OCI-LY7 (cell line): ENCODE data around the gene CAMK2B. TPM values are rescaled to one million over a fixed set of nuclear protein-coding genes. Genes with fewer than 3 reads are reported as not detected.

Experiments
- BruUV-seq: library from RNA; stranded (reverse); fragments of 400-500 nt; replicated peaks from 2 replicates; lab custom pipeline; 2021; lab: Mats Ljungman, UMichigan
- CTCF ChIA-PET: fragments of 300-600 bp; sonication (Branson Sonifier 250); formaldehyde crosslinking; loops from one replicate; lab custom pipeline; 2022; ENCODE audit warnings: antibody characterized with exemption; ENCODE audit not compliant: unreplicated experiment; lab: Charles Lee
- POLR2A ChIA-PET: fragments of 300-600 bp; sonication (Branson Sonifier 250); formaldehyde crosslinking; loops from one replicate; lab custom pipeline; 2022; ENCODE audit warnings: antibody characterized with exemption; lab: Charles Lee
- DNase-seq: peaks from one replicate; pipeline ENCODE4 v3.0.0-alpha.2; 2015; ENCODE audit warnings: low spot score
- H2AFZ ChIP-seq: fragments of 200-600 bp; sonication (generic), shearing (Covaris generic); 2 replicates; pipeline ENCODE4 v1.6.1; 2014; ENCODE audit warnings: mild to moderate bottlenecking, antibody characterized with exemption, low read length, moderate library complexity
- H3K27ac ChIP-seq: fragments of 200-600 bp; sonication (generic); 2 replicates; pipeline ENCODE4 v1.5.1; 2014; ENCODE audit warnings: mixed run types, low read depth, mild to moderate bottlenecking, moderate library complexity, low read length, inconsistent platforms; ENCODE audit not compliant: poor library complexity, severe bottlenecking
- H3K36me3 ChIP-seq: fragments of 200-600 bp; sonication (generic); 2 replicates; pipeline ENCODE4 v1.6.1; 2014; ENCODE audit warnings: mild to moderate bottlenecking, antibody characterized with exemption, low read length, moderate library complexity, mixed read lengths; ENCODE audit not compliant: insufficient read depth
- H3K4me1 ChIP-seq: fragments of 200-600 bp; sonication (generic); 2 replicates; pipeline ENCODE4 v1.5.1; 2014; ENCODE audit warnings: mild to moderate bottlenecking, low read length; ENCODE audit not compliant: insufficient read depth, poor library complexity, severe bottlenecking
- H3K4me2 ChIP-seq: fragments of 200-600 bp; sonication (generic); 2 replicates; pipeline ENCODE4 v1.6.1; 2014; ENCODE audit warnings: mild to moderate bottlenecking, low read length
- H3K4me3 ChIP-seq: fragments of 200-600 bp; sonication (generic); 2 replicates; pipeline ENCODE4 v1.5.1; 2014; ENCODE audit warnings: mild to moderate bottlenecking, low read depth, low read length; ENCODE audit not compliant: poor library complexity, severe bottlenecking
- H3K79me2 ChIP-seq: fragments of 200-600 bp; sonication (generic); 2 replicates; pipeline ENCODE4 v1.6.1; 2016; ENCODE audit warnings: low read depth, mild to moderate bottlenecking, low read length, moderate library complexity, mixed read lengths; ENCODE audit not compliant: insufficient read depth
- H3K9me2 ChIP-seq: fragments of 200-600 bp; sonication (generic); 2 replicates; pipeline ENCODE4 v1.6.1; 2016; ENCODE audit warnings: mild to moderate bottlenecking, low read length, mixed read lengths; ENCODE audit not compliant: insufficient read depth
- H3K9me3 ChIP-seq: fragments of 200-600 bp; sonication (generic); 2 replicates; pipeline ENCODE4 v1.6.1; 2014; ENCODE audit warnings: mild to moderate bottlenecking, mixed run types, low read length, mixed read lengths
- H4K20me1 ChIP-seq: fragments of 200-600 bp; sonication (generic); 2 replicates; pipeline ENCODE4 v1.6.1; 2014; ENCODE audit warnings: mild to moderate bottlenecking, antibody characterized with exemption, low read length, moderate library complexity, mixed read lengths; ENCODE audit not compliant: insufficient read depth
- EZH2phosphoT487 ChIP-seq: fragments of 200-600 bp; sonication (generic); IDR thresholded peaks from 2 replicates; pipeline ENCODE4 v1.6.1; 2018; ENCODE audit warnings: low read depth, borderline replicate concordance, mild to moderate bottlenecking, mixed run types, antibody characterized with exemption, low read length, moderate library complexity, mixed read lengths
- intact Hi-C: fragments of 100-400 bp; cut with micrococcal nuclease; formaldehyde crosslinking; loops from one replicate; pipeline ENCODE4 v1.10.0; 2022; ENCODE audit not compliant: unreplicated experiment
- total RNA-seq, 2 experiments: library from RNA; depleted of rRNA in 1 of 2; stranded (reverse); fragments of >200 nt in 1 of 2; shearing (Covaris generic) in 1 of 2; gene quantifications; 2 replicates each; pipeline ENCODE4 v1.2.3, GENCODE V29; 2014 to 2022
- TF ChIP-seq, protein P1 (sequence below): fragments of 200-600 bp; sonication (generic); conservative IDR thresholded peaks from 2 replicates; pipeline ENCODE4 v1.5.1; 2014; ENCODE audit warnings: mild to moderate bottlenecking, antibody characterized with exemption, low read length, moderate library complexity, mixed read lengths

CAMK2B gene
- total RNA-seq, 2 experiments from 2014 or later: 0.66 to 1.1 TPM

DNA sequence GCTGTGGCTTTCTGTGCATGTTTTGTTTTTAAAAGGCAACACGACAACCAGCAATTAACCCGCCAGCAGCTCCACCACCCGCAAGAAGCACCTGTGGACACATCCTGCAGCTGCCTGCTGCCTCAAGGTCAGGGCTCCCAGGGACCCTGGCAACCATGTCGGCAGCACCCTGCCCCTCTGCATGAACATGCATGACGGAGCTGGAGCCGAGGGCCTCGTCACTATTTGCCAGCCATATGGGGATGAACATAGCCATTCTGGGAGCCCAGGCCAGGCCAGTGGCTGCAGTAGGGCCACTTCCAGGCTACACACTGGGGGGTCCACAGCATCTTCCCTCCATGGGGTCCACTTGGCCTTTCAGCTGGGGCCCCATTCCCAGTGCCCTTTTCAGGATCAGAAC lies 52.9 kb downstream of the CAMK2B start:
- no peaks in the 10 kb centered on the region for H3K9me3 ChIP-seq
- H3K4me2 ChIP-seq: no peak overlapping the region
- no peaks in the 10 kb centered on the region for H3K4me1 ChIP-seq
- no peak overlapping the region for H3K27ac ChIP-seq
- CTCF ChIA-PET: no interaction called here
- intact Hi-C loops: no loop called here
- no peaks in the 10 kb centered on the region for H3K9me2 ChIP-seq
- TF ChIP-seq, protein P1, sequence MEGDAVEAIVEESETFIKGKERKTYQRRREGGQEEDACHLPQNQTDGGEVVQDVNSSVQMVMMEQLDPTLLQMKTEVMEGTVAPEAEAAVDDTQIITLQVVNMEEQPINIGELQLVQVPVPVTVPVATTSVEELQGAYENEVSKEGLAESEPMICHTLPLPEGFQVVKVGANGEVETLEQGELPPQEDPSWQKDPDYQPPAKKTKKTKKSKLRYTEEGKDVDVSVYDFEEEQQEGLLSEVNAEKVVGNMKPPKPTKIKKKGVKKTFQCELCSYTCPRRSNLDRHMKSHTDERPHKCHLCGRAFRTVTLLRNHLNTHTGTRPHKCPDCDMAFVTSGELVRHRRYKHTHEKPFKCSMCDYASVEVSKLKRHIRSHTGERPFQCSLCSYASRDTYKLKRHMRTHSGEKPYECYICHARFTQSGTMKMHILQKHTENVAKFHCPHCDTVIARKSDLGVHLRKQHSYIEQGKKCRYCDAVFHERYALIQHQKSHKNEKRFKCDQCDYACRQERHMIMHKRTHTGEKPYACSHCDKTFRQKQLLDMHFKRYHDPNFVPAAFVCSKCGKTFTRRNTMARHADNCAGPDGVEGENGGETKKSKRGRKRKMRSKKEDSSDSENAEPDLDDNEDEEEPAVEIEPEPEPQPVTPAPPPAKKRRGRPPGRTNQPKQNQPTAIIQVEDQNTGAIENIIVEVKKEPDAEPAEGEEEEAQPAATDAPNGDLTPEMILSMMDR: no peak
- TF ChIP-seq EZH2phosphoT487: no peak
- no peaks in the 10 kb centered on the region for H3K36me3 ChIP-seq
- DNase-seq: no peak
- no TSS peak for BruUV-seq
- no peak overlapping the region for H3K4me3 ChIP-seq
- POLR2A ChIA-PET: interaction anchor here (0.6 kb wide), 1 partner anchor 145 kb away, joined by 3 read pairs; no protein-coding TSS in a partner anchor
- no peaks in the 10 kb centered on the region for H4K20me1 ChIP-seq
- H3K79me2 ChIP-seq: no peaks in the 10 kb centered on the region
- no peak overlapping the region for H2AFZ ChIP-seq

DNA sequence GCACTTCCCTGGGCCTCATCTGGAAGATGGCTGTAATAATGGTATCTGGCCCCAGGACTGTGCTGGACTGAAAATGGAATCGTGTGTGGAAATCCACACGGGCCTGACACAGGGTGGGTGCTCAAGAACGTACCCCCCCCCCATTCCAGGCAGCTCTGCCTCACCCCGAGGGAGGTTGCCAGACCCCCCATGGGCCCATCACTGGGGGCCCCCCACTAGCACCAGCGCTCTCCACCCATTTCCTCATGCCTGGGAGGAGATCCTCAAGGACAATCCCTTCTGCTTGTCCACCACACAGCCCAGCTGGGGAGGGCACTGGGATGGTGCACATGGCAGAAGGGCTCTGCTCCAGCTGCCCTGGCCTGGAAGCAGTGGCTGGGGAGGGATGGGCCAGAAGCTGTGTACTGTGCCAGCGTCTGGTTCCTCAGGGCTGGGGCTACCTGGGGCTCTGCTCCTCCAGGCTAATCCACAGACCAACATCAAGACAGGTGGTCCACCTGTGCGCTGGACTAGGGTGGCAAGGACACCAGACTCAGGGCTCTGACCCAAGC lies 55.4 kb downstream of the CAMK2B start:
- H3K4me1 ChIP-seq: no peaks in the 10 kb centered on the region
- no peaks in the 10 kb centered on the region for H3K9me2 ChIP-seq
- no peak overlapping the region for H2AFZ ChIP-seq
- no peak for TF ChIP-seq EZH2phosphoT487
- TF ChIP-seq, protein P1: no peak
- H3K4me3 ChIP-seq: no peak overlapping the region
- no peak overlapping the region for H3K27ac ChIP-seq
- POLR2A ChIA-PET: no interaction called here
- H4K20me1 ChIP-seq: no peaks in the 10 kb centered on the region
- H3K9me3 ChIP-seq: no peaks in the 10 kb centered on the region
- intact Hi-C loops: no loop called here
- H3K79me2 ChIP-seq: no peaks in the 10 kb centered on the region
- DNase-seq: no peak
- CTCF ChIA-PET: no interaction called here
- H3K36me3 ChIP-seq: no peaks in the 10 kb centered on the region
- no peak overlapping the region for H3K4me2 ChIP-seq
- no TSS peak for BruUV-seq

DNA sequence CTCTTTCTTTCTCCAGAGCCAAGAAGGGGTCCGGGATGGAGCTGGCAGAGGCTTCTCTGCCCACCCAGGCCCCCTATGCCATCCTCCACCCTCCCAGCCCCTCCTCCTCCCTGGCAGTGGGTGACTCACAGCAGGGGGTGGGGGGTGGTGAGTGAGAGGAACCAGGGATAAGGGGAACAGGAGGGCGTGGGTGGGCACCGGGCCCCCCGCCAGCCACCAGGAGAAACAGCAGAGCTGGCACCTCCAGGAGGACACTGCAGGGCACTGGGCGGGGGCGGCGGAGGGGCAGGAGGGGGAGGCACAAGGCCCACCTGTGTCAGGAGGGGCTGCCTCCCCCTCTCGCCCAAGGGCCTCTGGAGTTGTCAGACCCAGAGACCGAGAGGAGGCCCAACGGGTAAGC lies 56.0 kb downstream of the CAMK2B start:
- Histone ChIP-seq H3K79me2 (no peaks in the 10 kb centered on the region), H4K20me1 (no peaks in the 10 kb centered on the region), H3K4me1 (no peaks in the 10 kb centered on the region), H3K4me2 (no peak overlapping the region), H3K36me3 (no peaks in the 10 kb centered on the region), H3K9me3 (no peaks in the 10 kb centered on the region), H2AFZ (no peak overlapping the region), H3K27ac (no peak overlapping the region), H3K9me2 (no peaks in the 10 kb centered on the region), H3K4me3 (no peak overlapping the region)
- no TSS peak for BruUV-seq
- DNase-seq: no peak
- intact Hi-C loops: no loop called here
- ChIA-PET CTCF (no interaction called here), POLR2A (no interaction called here)
- TF ChIP-seq EZH2phosphoT487: no peak
- TF ChIP-seq, protein P1: no peak
